B cell (primary cell): ENCODE data around the gene CREBBP. TPM values are rescaled to one million over a fixed set of nuclear protein-coding genes. Genes with fewer than 3 reads are reported as not detected.

Source experiments
- ATAC-seq: fragments of 200-7000 bp; cut with Tn5 transposase; one replicate; pipeline ENCODE4 v1.10.0; 2021; ENCODE audit warnings: low read depth, mild to moderate bottlenecking, moderate number of reproducible peaks, moderate library complexity
- CTCF ChIA-PET: fragments of 350-600 bp; sonication (Branson Sonifier 250); formaldehyde crosslinking; loops from one replicate; lab custom pipeline; 2021; ENCODE audit warnings: antibody characterized with exemption, inconsistent platforms; lab: Charles Lee
- POLR2A ChIA-PET: fragments of 350-600 bp; sonication (Branson Sonifier 250); formaldehyde crosslinking; loops from one replicate; lab custom pipeline; 2021; ENCODE audit warnings: antibody characterized with exemption; lab: Charles Lee
- DNase-seq: peaks from one replicate; pipeline ENCODE4 v3.0.0; 2013
- H2AFZ ChIP-seq: 2 replicates; pipeline ENCODE4 v1.6.1; 2012; ENCODE audit warnings: mild to moderate bottlenecking, low read depth, low read length; ENCODE audit not compliant: insufficient read depth, poor library complexity, severe bottlenecking
- H3K27ac ChIP-seq, 2 donors: 1 replicate in 1 of 2; 2 replicates in 1 of 2; pipeline ENCODE4 v1.5.1; 2012 to 2013; ENCODE audit warnings: low read length in 2 of 2, mild to moderate bottlenecking in 2 of 2, moderate library complexity in 1 of 2
- H3K27me3 ChIP-seq, 4 experiments: fragments of 200-600 bp in 1 of 4; sonication (generic) in 1 of 4; replicated peaks in 1 of 4; 1 replicate in 2 of 4; 2 replicates in 2 of 4; pipeline versions ENCODE4 v1.6.1 to v1.7.0; 2013 to 2016; ENCODE audit warnings: low read length in 3 of 4, mild to moderate bottlenecking in 2 of 4, mixed read lengths in 1 of 4, moderate library complexity in 1 of 4; ENCODE audit not compliant: insufficient read depth in 4 of 4, control insufficient read depth in 3 of 4; ENCODE audit errors: control extremely low read depth in 1 of 4
- H3K36me3 ChIP-seq, 2 experiments: replicated peaks in 1 of 2; 1 replicate in 1 of 2; 2 replicates in 1 of 2; pipeline versions ENCODE4 v1.6.1 to v1.7.1; 2013; ENCODE audit warnings: low read length in 1 of 2; ENCODE audit not compliant: insufficient read depth in 2 of 2, control insufficient read depth in 1 of 2; ENCODE audit errors: control extremely low read depth in 1 of 2, extremely low read depth in 1 of 2
- H3K4me1 ChIP-seq, 2 donors: fragments of 200-600 bp in 1 of 2; sonication (generic) in 1 of 2; 1 replicate in 1 of 2; 2 replicates in 1 of 2; pipeline versions ENCODE4 v1.5.1 to v1.6.1; 2013 to 2017; ENCODE audit warnings: low read length in 2 of 2; ENCODE audit not compliant: control insufficient read depth in 2 of 2, insufficient read depth in 2 of 2
- H3K4me2 ChIP-seq: replicated peaks from 2 replicates; pipeline ENCODE3; 2012; ENCODE audit warnings: mild to moderate bottlenecking, low read depth, low read length; ENCODE audit not compliant: poor library complexity, severe bottlenecking
- H3K4me3 ChIP-seq, 5 experiments: fragments of 200-600 bp in 1 of 5; sonication (generic) in 1 of 5; 1 replicate in 3 of 5; 2 replicates in 2 of 5; pipeline versions ENCODE4 v1.5.1 to v1.7.0; 2011 to 2016; ENCODE audit warnings: low read length in 4 of 5, mild to moderate bottlenecking in 4 of 5, low read depth in 2 of 5, control low read depth in 1 of 5, moderate library complexity in 1 of 5; ENCODE audit not compliant: insufficient read depth in 1 of 5; ENCODE audit errors: control extremely low read depth in 1 of 5, extremely low read depth in 1 of 5
- H3K79me2 ChIP-seq: fragments of 200-600 bp; sonication (generic); one replicate; pipeline ENCODE4 v1.6.0; 2016; ENCODE audit warnings: low read length; ENCODE audit not compliant: control insufficient read depth, insufficient read depth
- H3K9ac ChIP-seq: fragments of 200-600 bp; sonication (generic); 2 replicates; pipeline ENCODE4 v1.6.1; 2017; ENCODE audit warnings: mild to moderate bottlenecking, low read length, moderate library complexity
- H3K9me3 ChIP-seq, 3 donors: one replicate each; pipeline versions ENCODE4 v1.6.1 to v1.7.1; 2013; ENCODE audit warnings: low read length in 2 of 3; ENCODE audit not compliant: control insufficient read depth in 2 of 3, insufficient read depth in 1 of 3; ENCODE audit errors: control extremely low read depth in 1 of 3
- H4K20me1 ChIP-seq: 2 replicates; pipeline ENCODE4 v1.6.0; 2012; ENCODE audit warnings: mild to moderate bottlenecking, low read length; ENCODE audit not compliant: insufficient read depth, control insufficient read depth, poor library complexity, severe bottlenecking
- H3K27ac Mint-ChIP-seq: one replicate; pipeline ENCODE4 v1.8.0; 2021; ENCODE audit warnings: mixed read lengths
- H3K27me3 Mint-ChIP-seq: one replicate; pipeline ENCODE4 v1.8.0; 2021; ENCODE audit warnings: mixed read lengths
- H3K4me1 Mint-ChIP-seq: one replicate; pipeline ENCODE4 v1.8.0; 2021; ENCODE audit warnings: mixed read lengths
- H3K4me3 Mint-ChIP-seq: one replicate; pipeline ENCODE4 v1.8.0; 2021; ENCODE audit warnings: mixed read lengths
- H3K9me3 Mint-ChIP-seq: one replicate; pipeline ENCODE4 v1.8.0; 2022; ENCODE audit warnings: mixed read lengths; ENCODE audit not compliant: insufficient read depth
- EZH2 ChIP-seq: IDR thresholded peaks from 2 replicates; pipeline ENCODE4 v1.6.1; 2012; ENCODE audit warnings: borderline replicate concordance, low read depth, mild to moderate bottlenecking, moderate library complexity, low read length; ENCODE audit not compliant: insufficient read depth, poor library complexity, severe bottlenecking
- WGBS: methylation state at CpG from one replicate; pipeline ENCODE4 v1.1.5; 2013; ENCODE audit warnings: missing lambda C conversion rate; ENCODE audit not compliant: insufficient coverage; 5-methylcytosine and 5-hydroxymethylcytosine counted together
- intact Hi-C: fragments of 100-400 bp; cut with micrococcal nuclease; formaldehyde crosslinking; loops from one replicate; pipeline ENCODE4 v1.10.0; 2022
- polyA plus RNA-seq: library from polyadenylated mRNA; depleted of rRNA; stranded (reverse); fragments of >200 nt; gene quantifications from 2 replicates; pipeline ENCODE4 v1.2.3, GENCODE V29; 2012
- total RNA-seq, 2 donors: library from RNA; stranded (reverse); fragments of 120-200 nt in 1 of 2; gene quantifications; 1 replicate in 1 of 2; 2 replicates in 1 of 2; pipeline versions ENCODE4 v1.2.3 to v1.2.4, GENCODE V29; 2013 to 2022
- TF ChIP-seq, protein P1 (sequence below): fragments of 200-600 bp; IDR thresholded peaks from one replicate; pipeline ENCODE4 v1.8.0; 2022; ENCODE audit warnings: antibody characterized with exemption, mild to moderate bottlenecking

CREBBP gene
- total and polyA plus RNA-seq, 2 donors (not counting 1 experiment from before 2014, with no cell fraction given) = 27.6 to 206 TPM

DNA sequence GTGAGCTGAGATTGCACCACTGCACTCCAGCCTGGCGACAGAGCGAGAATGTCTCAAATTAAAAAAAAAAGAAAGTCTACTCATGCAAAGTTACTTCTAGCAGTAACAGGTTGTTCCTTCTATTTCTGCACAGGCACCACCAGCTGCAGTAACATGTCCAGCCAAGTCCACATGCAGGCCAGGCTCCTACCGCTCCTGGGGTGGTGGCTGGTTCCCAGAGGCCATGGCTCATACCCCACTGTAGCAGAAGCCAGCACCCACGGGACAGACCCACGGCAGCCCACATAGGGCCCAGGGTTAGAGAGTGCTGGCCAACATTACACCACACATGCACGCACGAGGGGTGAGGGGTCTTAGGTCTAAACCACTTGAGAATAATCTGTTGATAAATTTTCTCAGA, 136.5 kb downstream of the CREBBP start:
- intact Hi-C loops = no loop called here

DNA sequence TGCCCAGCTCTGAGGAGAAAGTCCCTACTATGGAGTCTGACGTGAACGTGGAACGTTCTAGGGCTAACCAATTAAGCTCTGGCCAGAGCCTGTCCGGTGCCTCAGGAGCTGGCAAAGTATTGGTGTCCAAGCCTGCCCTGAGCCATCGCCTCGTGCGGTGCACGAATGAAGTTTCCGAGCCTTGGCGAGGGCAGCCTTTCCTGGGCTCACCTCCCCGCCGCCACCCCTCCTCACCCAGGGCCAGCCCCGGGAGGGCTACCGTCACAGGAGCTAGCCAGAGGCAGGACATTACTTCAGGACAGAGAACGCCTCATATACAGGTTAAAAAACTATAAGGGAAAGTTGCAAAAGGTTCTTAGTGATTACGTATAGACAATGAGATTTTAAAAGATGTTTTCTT, 139.6 kb downstream of the CREBBP start:
- Mint-ChIP-seq H3K4me3 (no peak overlapping the region), H3K27ac (no peak overlapping the region), H3K27me3 (no peaks in the 10 kb centered on the region), H3K4me1 (no peaks in the 10 kb centered on the region), H3K9me3 (no peaks in the 10 kb centered on the region)
- no peak overlapping the region for H3K4me3 ChIP-seq
- H3K4me1 ChIP-seq = no peaks in the 10 kb centered on the region
- no peak overlapping the region for H3K27ac ChIP-seq
- H3K79me2 ChIP-seq = peaks cover 27% of the 10 kb centered on the region
- ChIA-PET POLR2A (no interaction called here), CTCF (no interaction called here)
- intact Hi-C loops = no loop called here
- H2AFZ ChIP-seq = no peak overlapping the region
- DNase-seq = no peak
- H4K20me1 ChIP-seq = peaks cover 22% of the 10 kb centered on the region
- peaks cover 17 to 85% of the 10 kb centered on the region in 2 experiments for H3K36me3 ChIP-seq
- H3K27me3 ChIP-seq = no peaks in the 10 kb centered on the region
- WGBS = 98% methylated on average over 9 of the region's 16 CpGs
- H3K4me2 ChIP-seq = no peak overlapping the region
- ATAC-seq = no peak
- no peaks in the 10 kb centered on the region for H3K9me3 ChIP-seq
- H3K9ac ChIP-seq = no peak overlapping the region
- TF ChIP-seq EZH2 = no peak
- TF ChIP-seq, protein P1, sequence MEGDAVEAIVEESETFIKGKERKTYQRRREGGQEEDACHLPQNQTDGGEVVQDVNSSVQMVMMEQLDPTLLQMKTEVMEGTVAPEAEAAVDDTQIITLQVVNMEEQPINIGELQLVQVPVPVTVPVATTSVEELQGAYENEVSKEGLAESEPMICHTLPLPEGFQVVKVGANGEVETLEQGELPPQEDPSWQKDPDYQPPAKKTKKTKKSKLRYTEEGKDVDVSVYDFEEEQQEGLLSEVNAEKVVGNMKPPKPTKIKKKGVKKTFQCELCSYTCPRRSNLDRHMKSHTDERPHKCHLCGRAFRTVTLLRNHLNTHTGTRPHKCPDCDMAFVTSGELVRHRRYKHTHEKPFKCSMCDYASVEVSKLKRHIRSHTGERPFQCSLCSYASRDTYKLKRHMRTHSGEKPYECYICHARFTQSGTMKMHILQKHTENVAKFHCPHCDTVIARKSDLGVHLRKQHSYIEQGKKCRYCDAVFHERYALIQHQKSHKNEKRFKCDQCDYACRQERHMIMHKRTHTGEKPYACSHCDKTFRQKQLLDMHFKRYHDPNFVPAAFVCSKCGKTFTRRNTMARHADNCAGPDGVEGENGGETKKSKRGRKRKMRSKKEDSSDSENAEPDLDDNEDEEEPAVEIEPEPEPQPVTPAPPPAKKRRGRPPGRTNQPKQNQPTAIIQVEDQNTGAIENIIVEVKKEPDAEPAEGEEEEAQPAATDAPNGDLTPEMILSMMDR = no peak

More for the DNA sequence above, 136.5 kb downstream of the CREBBP start:
- 100% methylated on average over 5 of the region's 7 CpGs for WGBS
- H2AFZ ChIP-seq = no peak overlapping the region
- CTCF ChIA-PET = no interaction called here
- DNase-seq (no peak), ATAC-seq (no peak)
- H4K20me1 ChIP-seq = peaks cover 39% of the 10 kb centered on the region
- POLR2A ChIA-PET = no interaction called here
- Mint-ChIP-seq H3K4me3 (no peak overlapping the region), H3K9me3 (no peaks in the 10 kb centered on the region), H3K4me1 (no peaks in the 10 kb centered on the region), H3K27ac (no peak overlapping the region), H3K27me3 (no peaks in the 10 kb centered on the region)
- TF ChIP-seq, protein P1 = no peak
- TF ChIP-seq EZH2 = no peak
- H3K4me2 ChIP-seq = no peak overlapping the region
- H3K9ac ChIP-seq = no peak overlapping the region
- H3K4me1 ChIP-seq = no peaks in the 10 kb centered on the region
- no peaks in the 10 kb centered on the region for H3K9me3 ChIP-seq
- H3K4me3 ChIP-seq = no peak overlapping the region
- H3K36me3 ChIP-seq = peaks cover 14 to 87% of the 10 kb centered on the region in 2 experiments
- no peaks in the 10 kb centered on the region for H3K27me3 ChIP-seq
- peaks cover 38% of the 10 kb centered on the region for H3K79me2 ChIP-seq
- H3K27ac ChIP-seq = no peak overlapping the region
